ENCODE measurements around the gene PTBP3.
"Not testable (repeated sequence)": the region's sequence is repeated elsewhere in the genome, so short reads cannot be mapped to it uniquely, and the experiment has no call there.

Gene PTBP3

DNA sequence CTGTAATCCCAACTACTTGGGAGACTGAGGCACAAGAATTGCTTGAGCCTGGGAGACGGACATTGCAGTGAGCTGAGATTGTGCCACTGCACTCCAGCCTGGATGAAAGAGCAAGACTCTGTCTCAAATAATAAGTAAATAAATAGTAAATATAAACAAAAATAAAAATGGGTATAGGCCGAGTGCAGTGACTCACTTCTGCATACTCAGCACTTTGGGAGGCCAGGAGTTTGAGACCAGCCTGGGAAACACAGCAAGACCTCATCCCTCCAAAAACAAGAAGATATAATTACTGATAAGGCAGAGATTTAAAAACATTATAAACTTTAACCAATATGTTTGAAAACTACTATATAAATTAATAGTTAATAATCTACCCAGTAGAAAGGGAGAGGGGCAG, 120.5 kb downstream of the PTBP3 start:
- Histone ChIP-seq H3K27ac (no peak overlapping the region), H3K4me3 (no peak overlapping the region)
- DNase-seq (ENCODE audit: low spot score) = no peak
- TF ChIP-seq, protein P1, sequence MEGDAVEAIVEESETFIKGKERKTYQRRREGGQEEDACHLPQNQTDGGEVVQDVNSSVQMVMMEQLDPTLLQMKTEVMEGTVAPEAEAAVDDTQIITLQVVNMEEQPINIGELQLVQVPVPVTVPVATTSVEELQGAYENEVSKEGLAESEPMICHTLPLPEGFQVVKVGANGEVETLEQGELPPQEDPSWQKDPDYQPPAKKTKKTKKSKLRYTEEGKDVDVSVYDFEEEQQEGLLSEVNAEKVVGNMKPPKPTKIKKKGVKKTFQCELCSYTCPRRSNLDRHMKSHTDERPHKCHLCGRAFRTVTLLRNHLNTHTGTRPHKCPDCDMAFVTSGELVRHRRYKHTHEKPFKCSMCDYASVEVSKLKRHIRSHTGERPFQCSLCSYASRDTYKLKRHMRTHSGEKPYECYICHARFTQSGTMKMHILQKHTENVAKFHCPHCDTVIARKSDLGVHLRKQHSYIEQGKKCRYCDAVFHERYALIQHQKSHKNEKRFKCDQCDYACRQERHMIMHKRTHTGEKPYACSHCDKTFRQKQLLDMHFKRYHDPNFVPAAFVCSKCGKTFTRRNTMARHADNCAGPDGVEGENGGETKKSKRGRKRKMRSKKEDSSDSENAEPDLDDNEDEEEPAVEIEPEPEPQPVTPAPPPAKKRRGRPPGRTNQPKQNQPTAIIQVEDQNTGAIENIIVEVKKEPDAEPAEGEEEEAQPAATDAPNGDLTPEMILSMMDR (IDR thresholded peaks at IDR 0.05) = no peak

DNA sequence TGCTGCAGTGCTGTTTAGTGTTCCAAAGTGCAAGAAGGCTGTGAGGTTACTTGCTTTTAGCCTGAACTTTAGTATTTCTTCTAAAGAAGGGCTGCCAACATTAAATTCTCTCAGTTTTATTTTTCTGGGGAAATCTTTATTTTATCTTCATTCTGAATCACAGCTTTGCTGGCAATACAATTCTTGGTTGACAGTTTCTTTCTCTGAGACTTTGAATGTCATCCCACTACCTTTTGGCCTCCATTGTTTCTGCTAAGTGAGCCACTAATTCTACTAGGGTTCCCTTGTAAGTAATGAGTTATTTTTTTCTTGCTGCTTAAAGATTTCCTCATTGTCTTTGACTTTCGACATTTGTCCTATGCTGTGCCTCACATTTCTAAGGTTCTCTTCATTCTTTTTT, 126.0 kb downstream of the PTBP3 start:
- no peak for DNase-seq (ENCODE audit: low spot score)
- no peak overlapping the region for H3K4me3 ChIP-seq
- no peak overlapping the region for H3K27ac ChIP-seq
- TF ChIP-seq, protein P1 (IDR thresholded peaks at IDR 0.05) = no peak

DNA sequence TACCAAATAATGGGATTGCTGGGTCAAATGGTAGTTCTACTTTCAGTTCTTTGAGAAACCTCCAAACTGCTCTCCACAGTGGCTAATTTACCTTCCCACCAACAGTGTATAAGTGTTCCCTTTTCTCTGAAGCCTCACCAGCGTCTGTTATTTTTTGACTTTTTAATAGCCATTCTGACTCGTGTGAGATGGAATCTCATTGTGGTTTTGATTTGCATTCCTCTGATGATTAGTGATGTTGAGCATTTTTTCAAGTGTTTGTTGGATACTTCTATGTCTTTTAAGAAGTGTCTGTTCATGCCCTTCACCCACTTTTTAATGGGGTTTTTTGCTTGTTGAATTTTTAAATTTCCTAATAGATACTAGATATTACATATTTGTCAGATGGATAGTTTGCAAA, 129.9 kb downstream of the PTBP3 start:
- TF ChIP-seq, protein P1 (IDR thresholded peaks at IDR 0.05) = no peak
- Histone ChIP-seq H3K27ac (no peak overlapping the region), H3K4me3 (no peak overlapping the region)
- DNase-seq (ENCODE audit: low spot score) = no peak

DNA sequence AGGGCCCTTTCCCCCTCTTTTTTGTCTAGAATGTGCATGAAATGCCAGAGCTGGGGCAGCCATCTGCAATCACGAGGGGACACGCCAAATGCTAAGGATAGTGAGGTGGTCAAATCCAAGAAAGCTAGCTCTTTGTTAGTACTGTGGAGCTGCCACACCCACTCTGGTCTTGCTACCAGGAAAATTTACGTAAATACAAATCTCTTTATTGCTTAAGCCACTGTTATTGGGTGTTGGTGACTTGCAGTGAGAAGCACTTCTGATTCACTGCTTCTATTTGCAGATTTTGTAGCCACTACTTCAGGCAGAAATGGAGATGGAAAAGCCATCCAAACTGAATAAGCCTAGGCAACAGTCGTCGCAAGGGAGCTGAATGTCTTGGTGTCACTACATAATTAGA, 132.7 kb downstream of the PTBP3 start:
- Histone ChIP-seq H3K27ac (no peak overlapping the region), H3K4me3 (no peak overlapping the region)
- DNase-seq (ENCODE audit: low spot score) = no peak
- TF ChIP-seq, protein P1 (IDR thresholded peaks at IDR 0.05) = no peak

- no peak for DNase-seq (ENCODE audit: low spot score)
These were observed 134.8 kb downstream of the PTBP3 start for GRCh38 chr9:112198646-112199045.

DNA sequence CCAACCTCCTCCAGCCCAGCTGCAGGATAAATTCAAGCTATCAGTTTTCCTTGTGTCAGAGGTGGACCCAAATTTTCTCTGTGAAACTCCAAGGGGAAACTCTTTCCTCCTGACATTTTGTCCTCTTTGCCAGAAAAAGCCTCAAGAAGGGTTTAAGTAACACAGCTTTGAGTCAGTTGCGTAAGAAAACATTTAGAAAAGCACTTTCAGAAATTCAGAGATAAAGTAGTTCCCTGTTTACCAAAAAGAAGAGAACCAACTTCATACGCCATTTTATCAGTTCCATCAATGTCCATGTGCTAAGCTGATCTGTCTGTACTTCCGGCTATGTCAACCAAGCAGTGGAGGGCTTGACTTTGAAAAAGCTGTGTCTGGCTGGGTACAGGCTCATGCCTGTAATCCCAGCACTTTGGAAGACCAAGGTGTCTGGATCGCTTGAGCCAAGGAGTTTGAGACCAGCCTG, 138.4 kb downstream of the PTBP3 start:
- Histone ChIP-seq H3K27ac (peak overlapping the region; percentile 67 to 80), H3K4me3 (no peak overlapping the region)
- DNase-seq (ENCODE audit: low spot score) = no peak
- TF ChIP-seq, protein P1 (IDR thresholded peaks at IDR 0.05) = no peak

More at GRCh38 chr9:112198646-112199045, 134.8 kb downstream of the PTBP3 start:
- Histone ChIP-seq H3K4me3 (no peak overlapping the region), H3K27ac (no peak overlapping the region)
- TF ChIP-seq, protein P1 (IDR thresholded peaks at IDR 0.05) = no peak

DNA sequence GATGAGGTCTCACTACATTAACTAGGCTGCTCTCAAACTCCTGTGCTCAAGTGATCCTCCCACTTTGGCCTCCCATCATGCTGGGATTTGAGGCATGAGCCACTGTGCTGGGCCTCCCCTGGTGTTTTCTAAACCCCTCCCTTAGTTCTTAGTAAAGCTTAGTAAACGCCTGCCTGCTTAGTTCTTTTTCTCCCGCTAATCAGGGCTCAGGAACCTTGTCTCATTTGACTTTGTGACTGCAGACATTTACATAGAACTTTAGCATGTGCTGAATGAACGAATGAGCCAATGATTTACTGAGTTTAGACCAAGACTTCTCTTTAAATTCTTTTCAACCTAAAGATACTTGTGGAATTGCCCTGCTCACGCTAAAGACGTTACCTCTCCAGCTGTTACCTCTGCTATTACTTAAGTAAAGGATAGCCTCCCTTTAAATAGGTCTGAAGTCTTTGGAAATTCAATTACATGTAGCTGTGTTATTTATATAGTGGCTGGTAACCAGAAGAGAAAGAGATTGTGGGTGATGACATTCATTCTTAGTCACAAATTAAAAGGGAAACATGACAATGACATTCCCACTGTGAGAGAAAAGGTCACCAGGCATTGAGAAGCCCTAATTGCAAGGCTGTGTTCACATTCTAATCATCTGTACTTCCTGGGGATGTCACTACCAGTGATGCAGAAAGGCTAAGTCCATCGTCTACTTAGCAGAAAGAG, 139.7 kb downstream of the PTBP3 start:
- DNase-seq (ENCODE audit: low spot score) = no peak
- Histone ChIP-seq H3K27ac (peak overlapping the region; percentile 67 to 80), H3K4me3 (no peak overlapping the region)
- TF ChIP-seq, protein P1 (IDR thresholded peaks at IDR 0.05) = no peak

- not testable (repeated sequence) for DNase-seq (ENCODE audit: low spot score); H3K4me3 ChIP-seq; H3K27ac ChIP-seq
These were observed 143.1 kb downstream of the PTBP3 start for GRCh38 chr9:112190320-112190719.

Measured in coronary artery (tissue), 2 donors.